Lung (tissue), 12 donors: Measurements from ENCODE around the gene P3H4. TPM values are rescaled to one million over a fixed set of nuclear protein-coding genes. Genes with fewer than 3 reads are reported as not detected.

Source experiments
- ATAC-seq: fragments of 200-7000 bp; cut with Tn5 transposase; one replicate; pipeline ENCODE4 v1.9.1; 2020; ENCODE audit warnings: moderate number of reproducible peaks; ENCODE audit not compliant: insufficient read depth, low FRiP score
- DNase-seq, 3 donors: peaks; one replicate each; pipeline ENCODE4 v3.0.0-alpha.2; 2013 to 2017
- H3K27ac ChIP-seq, 2 donors: one replicate each; pipeline ENCODE4 v1.5.1; 2013; ENCODE audit warnings: mild to moderate bottlenecking in 2 of 2, moderate library complexity in 2 of 2, control low read depth in 1 of 2, inconsistent platforms in 1 of 2, low read depth in 1 of 2, low read length in 1 of 2
- H3K27me3 ChIP-seq, 3 donors: one replicate each; pipeline ENCODE4 v1.5.1; 2013; ENCODE audit warnings: low read length in 2 of 3; ENCODE audit not compliant: control insufficient read depth in 3 of 3, insufficient read depth in 3 of 3
- H3K36me3 ChIP-seq, 4 donors: one replicate each; pipeline ENCODE4 v1.5.1; 2013; ENCODE audit warnings: low read length in 4 of 4, mild to moderate bottlenecking in 1 of 4, moderate library complexity in 1 of 4; ENCODE audit not compliant: control insufficient read depth in 4 of 4, insufficient read depth in 4 of 4
- H3K4me1 ChIP-seq, 5 donors: one replicate each; pipeline ENCODE4 v1.5.1; 2013; ENCODE audit warnings: low read length in 5 of 5, mild to moderate bottlenecking in 2 of 5, moderate library complexity in 1 of 5; ENCODE audit not compliant: control insufficient read depth in 5 of 5, insufficient read depth in 5 of 5
- H3K4me3 ChIP-seq: one replicate; pipeline ENCODE4 v1.5.1; 2013; ENCODE audit warnings: mild to moderate bottlenecking, control low read depth, moderate library complexity
- H3K9ac ChIP-seq, 2 donors: one replicate each; pipeline ENCODE4 v1.5.1; 2013; ENCODE audit warnings: low read length in 2 of 2, control low read depth in 1 of 2; ENCODE audit not compliant: insufficient read depth in 1 of 2
- H3K9me3 ChIP-seq, 4 donors: one replicate each; pipeline ENCODE4 v1.5.1; 2013; ENCODE audit warnings: low read length in 3 of 4, mild to moderate bottlenecking in 1 of 4, moderate library complexity in 1 of 4; ENCODE audit not compliant: control insufficient read depth in 4 of 4, insufficient read depth in 3 of 4
- CTCF ChIP-seq: IDR thresholded peaks from 2 replicates; pipeline ENCODE4 v1.5.1; 2012; ENCODE audit warnings: mild to moderate bottlenecking; ENCODE audit errors: control extremely low read depth, extremely low read depth
- WGBS, 2 donors: extraction: QIAGEN DNeasy Blood & Tissue Kit; methylation state at CpG; one replicate each; pipeline ENCODE4 v1.1.7; 2013; 5-methylcytosine and 5-hydroxymethylcytosine counted together
- polyA plus RNA-seq, 2 donors: library from polyadenylated mRNA; stranded (reverse); fragments of 200-250 nt; gene quantifications; one replicate each; pipeline ENCODE4 v1.2.1, GENCODE V29; 2013
- total RNA-seq, 2 donors: library from RNA; depleted of rRNA in 1 of 2; stranded (reverse); fragments of >200 nt in 1 of 2; gene quantifications; one replicate each; pipeline ENCODE4 v1.2.1, GENCODE V29; 2014 to 2021
- donor health status: control.
- donor health status: control.
- donor health status: Bipolar disorder and iron deficiency.
- donor health status: healthy.
- donor health status: DM: yes; HTN: yes; CAD: no.

P3H4 gene
- total and polyA plus RNA-seq, 4 donors = 6.8 to 13.2 (median 11.0) TPM

DNA sequence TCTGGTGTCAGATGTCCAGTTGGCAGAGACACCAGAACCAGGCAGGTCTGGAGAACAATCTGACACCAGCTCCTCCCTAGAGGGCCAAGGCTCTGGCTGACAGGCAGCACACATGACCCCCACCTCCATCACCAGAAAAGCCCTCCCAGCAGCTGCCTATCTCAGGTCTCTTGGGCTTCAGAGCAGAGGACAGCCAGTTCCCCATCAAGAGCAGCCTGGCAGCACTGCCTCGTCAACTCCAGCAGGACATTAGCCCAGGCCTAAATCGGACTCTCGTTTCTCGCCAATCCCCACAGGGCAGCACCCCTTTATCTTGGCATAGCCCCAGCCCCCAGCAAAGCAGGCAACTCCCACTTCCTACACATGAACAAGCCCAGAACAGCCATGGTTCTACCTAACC lies 29.6 kb downstream of the P3H4 start:
- ATAC-seq = no peak
- no peak for TF ChIP-seq CTCF
- H3K27me3 ChIP-seq = no peaks in the 10 kb centered on the region
- peak overlapping the region; percentile 76 to 84 for H3K27ac ChIP-seq
- H3K4me1 ChIP-seq = peaks cover 13 to 46% (median 37%) of the 10 kb centered on the region in 5 donors
- 27 to 67% methylated on average over 4 of the region's 4 CpGs for WGBS, 2 donors
- DNase-seq = no peak
- H3K4me3 ChIP-seq = no peak overlapping the region
- no peaks in the 10 kb centered on the region for H3K9me3 ChIP-seq
- H3K9ac ChIP-seq = no peak overlapping the region
- H3K36me3 ChIP-seq = no peaks in the 10 kb centered on the region

GRCh38 chr17:41781404-41782110 lies 30.2 kb downstream of the P3H4 start:
- H3K36me3 ChIP-seq = no peaks in the 10 kb centered on the region
- H3K4me1 ChIP-seq = peaks cover 15 to 50% (median 40%) of the 10 kb centered on the region in 5 donors
- H3K27ac ChIP-seq = peak overlapping the region; percentile 76 to 84
- ATAC-seq = no peak
- WGBS, 2 donors = 60 to 65% methylated on average over 13 of the region's 13 CpGs
- no peaks in the 10 kb centered on the region for H3K27me3 ChIP-seq
- H3K9me3 ChIP-seq = no peaks in the 10 kb centered on the region
- no peak overlapping the region for H3K9ac ChIP-seq
- H3K4me3 ChIP-seq = no peak overlapping the region
- TF ChIP-seq CTCF = no peak
- DNase-seq = no peak

DNA sequence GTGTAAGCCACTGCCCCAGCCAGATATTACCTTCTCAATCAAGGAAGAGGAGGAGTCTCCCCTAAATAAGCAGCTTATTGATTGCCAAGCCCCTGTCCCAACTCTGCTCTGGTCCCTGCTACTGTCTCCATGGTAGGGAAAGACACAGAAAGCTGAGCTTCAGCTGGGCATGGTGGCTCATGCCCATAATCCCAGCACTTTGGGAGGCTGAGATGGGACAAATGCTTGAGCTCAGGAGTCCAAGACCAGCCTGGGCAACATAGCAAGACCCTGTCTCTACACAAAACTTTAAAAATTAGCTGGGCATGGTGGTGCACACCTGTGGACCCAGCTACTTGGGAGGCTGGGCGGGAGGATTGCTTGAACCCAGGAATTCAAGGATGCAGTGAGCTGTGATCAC lies 31.8 kb downstream of the P3H4 start:
- Histone ChIP-seq H3K9ac (no peak overlapping the region), H3K4me3 (no peak overlapping the region), H3K27ac (peak overlapping the region; percentile 2 to 7), H3K27me3 (no peaks in the 10 kb centered on the region), H3K9me3 (no peaks in the 10 kb centered on the region), H3K4me1 (peaks cover 15 to 53% (median 39%) of the 10 kb centered on the region in 5 donors), H3K36me3 (peaks cover 0 to 2% (median 0%) of the 10 kb centered on the region in 4 donors)
- DNase-seq (no peak), ATAC-seq (no peak)
- 91 to 95% methylated on average over 1 of the region's 1 CpG for WGBS, 2 donors
- TF ChIP-seq CTCF = no peak
